K562 (cell line): ENCODE results near the gene A1BG. TPM values are rescaled to one million over a fixed set of nuclear protein-coding genes. Genes with fewer than 3 reads are reported as not detected.

Source experiments
- FOXK2 ChIP-seq, 2 experiments: fragments of 450-650 bp; IDR thresholded peaks in 1 of 2; conservative IDR thresholded peaks in 1 of 2; 2 replicates each; pipeline ENCODE4 v1.6.1; 2016; ENCODE audit warnings: low read depth in 2 of 2, mild to moderate bottlenecking in 1 of 2
- HSF4 ChIP-seq: fragments of 250-450 bp; sonication (Bioruptor Pico); IDR thresholded peaks from 2 replicates; pipeline ENCODE4 v2.1.2; 2022; ENCODE audit warnings: mild to moderate bottlenecking, moderate library complexity, borderline replicate concordance
- IRF2 ChIP-seq: sonication (generic); formaldehyde crosslinking; IDR thresholded peaks from 2 replicates; pipeline ENCODE4 v1.8.1; 2022; ENCODE audit warnings: mild to moderate bottlenecking, missing genetic modification reagents
- NBN ChIP-seq: fragments of 450-650 bp; IDR thresholded peaks from 2 replicates; pipeline ENCODE4 v1.6.1; 2016; ENCODE audit warnings: low read depth, mild to moderate bottlenecking
- REST ChIP-seq, 2 experiments: fragments of 450-650 bp; formaldehyde crosslinking in 1 of 2; IDR thresholded peaks; 2 replicates each; pipeline versions ENCODE4 v1.4.0 to v1.6.1; 2014 to 2020; ENCODE audit warnings: mild to moderate bottlenecking in 2 of 2, borderline replicate concordance in 1 of 2, low read depth in 1 of 2
- SIX5 ChIP-seq, 2 experiments: IDR thresholded peaks; 2 replicates each; pipeline ENCODE4 v1.6.1; 2011; ENCODE audit warnings: low read length in 2 of 2, borderline replicate concordance in 1 of 2, low read depth in 1 of 2, mild to moderate bottlenecking in 1 of 2, moderate library complexity in 1 of 2; ENCODE audit not compliant: insufficient read depth in 1 of 2
- SMAD2 ChIP-seq: fragments of 150-350 bp; IDR thresholded peaks from 2 replicates; pipeline ENCODE4 v1.6.1; 2014; ENCODE audit warnings: low read depth, mild to moderate bottlenecking, low read length
- UBTF ChIP-seq, 2 experiments: IDR thresholded peaks; 2 replicates each; pipeline ENCODE4 v1.6.1; 2012; ENCODE audit warnings: improper control_type of control experiment in 2 of 2, low read depth in 2 of 2, low read length in 2 of 2, borderline replicate concordance in 1 of 2
- ZNF232 ChIP-seq: sonication (generic); formaldehyde crosslinking; IDR thresholded peaks from 2 replicates; pipeline ENCODE4 v1.8.0; 2022; ENCODE audit warnings: mild to moderate bottlenecking, missing genetic modification reagents
- ZNF507 ChIP-seq: conservative IDR thresholded peaks from 2 replicates; pipeline ENCODE4 v1.6.1; 2017; ENCODE audit warnings: missing genetic modification characterization, missing compliant biosample characterization
- ZNF75A ChIP-seq: fragments of 450-650 bp; formaldehyde crosslinking; IDR thresholded peaks from 2 replicates; pipeline ENCODE4 v1.4.0; 2020; ENCODE audit warnings: mild to moderate bottlenecking
- polyA plus RNA-seq, 8 experiments: library from polyadenylated mRNA; depleted of rRNA in 4 of 8; stranded (reverse) in 5 of 8; unstranded in 3 of 8; fragments of >200 nt; fragmentation: Nextera tagmentation in 2 of 8; fragmentation: Illumina TruSeq in 1 of 8; extraction: Ambion mirVana in 2 of 8; extraction: Trizol in 1 of 8; gene quantifications; 2 replicates each; pipeline versions ENCODE4 v1.2.1 to v1.2.3, GENCODE V29; 2011 to 2014; ENCODE audit warnings: inconsistent platforms in 1 of 8, missing spikeins in 1 of 8
- total RNA-seq, 7 experiments: library from RNA; depleted of rRNA in 6 of 7; stranded (reverse); fragments of >200 nt in 6 of 7; fragmentation: Illumina TruSeq in 2 of 7; extraction: Trizol in 2 of 7; gene quantifications; 2 replicates each; pipeline versions ENCODE4 v1.2.1 to v1.2.3, GENCODE V29; 2011 to 2021; ENCODE audit warnings: low replicate concordance in 1 of 7

The A1BG gene
- total and polyA plus RNA-seq, 9 of the 15 experiments (the other 6 are each of a cell fraction or from before 2014, with no cell fraction given) = 0.10 to 19.8 (median 2.6) TPM

GRCh38 chr19:58362272-58362994, 9.1 kb upstream of the A1BG start, which contains the start of gene ZNF497 (continued):
- TF ChIP-seq REST (IDR thresholded peaks at IDR 0.05; ENCODE audit: borderline replicate concordance) = no peak
- peak; percentile 16; the same call in 1 of the 2 replicates for TF ChIP-seq REST (CRISPR knock-in tag; IDR thresholded peaks at IDR 0.05; ENCODE audit: low read depth)
- no peak for TF ChIP-seq SMAD2
- no peak for TF ChIP-seq ZNF507 (tag)
- no peak for TF ChIP-seq HSF4 (CRISPR knock-in tag)
- no peak for TF ChIP-seq ZNF75A (CRISPR knock-in tag)
- TF ChIP-seq ZNF232 (CRISPR knock-in tag) = no peak
- peak; percentile 11 to 27; a peak in 2 of 4 replicates for TF ChIP-seq UBTF (IDR thresholded peaks at IDR 0.05; ENCODE audit: borderline replicate concordance in 1 of 2, low read depth in 2 of 2, low read length in 2 of 2)
- peak; percentile 82; the same call in 1 of the 2 replicates for TF ChIP-seq NBN
- TF ChIP-seq IRF2 (CRISPR knock-in tag) = no peak
- TF ChIP-seq SIX5 (IDR thresholded peaks at IDR 0.05; ENCODE audit: borderline replicate concordance in 1 of 2, insufficient read depth in 1 of 2, low read depth in 1 of 2, low read length in 2 of 2) = peak in 1 of 2 experiments; percentile 45; a peak in 2 of 4 replicates
- TF ChIP-seq FOXK2 (conservative IDR thresholded peaks at IDR 0.05 in 1 of 2, IDR thresholded peaks at IDR 0.05 in 1 of 2; ENCODE audit: low read depth in 2 of 2) = peak in 1 of 2 experiments; percentile 35; a peak in 2 of 4 replicates
